LHCN-M2 (cell line): Measurements from ENCODE around the gene TTLL8. TPM values are rescaled to one million over a fixed set of nuclear protein-coding genes. Genes with fewer than 3 reads are reported as not detected.

Experiments
- total RNA-seq: library from RNA; depleted of rRNA; stranded (reverse); fragments of >200 nt; gene quantifications from 2 replicates; pipeline ENCODE4 v1.2.3, GENCODE V29; 2014; rRNA removed

TTLL8 gene
- total RNA-seq, 1 experiment from 2014 or later = not detected

Other genes starting within 250 kb of the TTLL8 start
- 17.9 and 25.1 TPM in 2 replicates for gene BRD1, start 230.4 kb downstream of the TTLL8 start, total RNA-seq
- gene ZBED4, start 204.5 kb downstream of the TTLL8 start, total RNA-seq = 12.4 and 13.4 TPM in 2 replicates
- gene ALG12, start 139.9 kb downstream of the TTLL8 start, total RNA-seq = 18.1 and 19.4 TPM in 2 replicates
- gene CRELD2, start 139.7 kb downstream of the TTLL8 start, total RNA-seq = 71.1 and 91.8 TPM in 2 replicates
- 30.5 and 30.8 TPM in 2 replicates for gene PIM3, start 97.5 kb downstream of the TTLL8 start, total RNA-seq
- gene IL17REL, start 45.5 kb downstream of the TTLL8 start, total RNA-seq = not detected in 2 replicates
- gene MLC1, start 27.1 kb upstream of the TTLL8 start, total RNA-seq = not detected in 2 replicates
- 0.23 and 0.32 TPM in 2 replicates for gene MOV10L1, start 31.7 kb upstream of the TTLL8 start, total RNA-seq
- gene PANX2, start 112.4 kb upstream of the TTLL8 start, total RNA-seq = 0.17 TPM in 1 of 2 replicates, not detected in the other
- 26.3 and 31.5 TPM in 2 replicates for gene TRABD, start 127.6 kb upstream of the TTLL8 start, total RNA-seq
- 27.2 and 36.7 TPM in 2 replicates for gene SELENOO, start 142.7 kb upstream of the TTLL8 start, total RNA-seq
- gene TUBGCP6, start 186.7 kb upstream of the TTLL8 start, total RNA-seq = 29.8 and 34.6 TPM in 2 replicates
- gene HDAC10, start 193.0 kb upstream of the TTLL8 start, total RNA-seq = 28.2 and 29.1 TPM in 2 replicates
- gene MAPK12, start 203.4 kb upstream of the TTLL8 start, total RNA-seq = 31.2 and 33.8 TPM in 2 replicates
- 7.6 and 8.3 TPM in 2 replicates for gene MAPK11, start 212.1 kb upstream of the TTLL8 start, total RNA-seq
- gene PLXNB2, start 249.3 kb upstream of the TTLL8 start, total RNA-seq = 140 and 148 TPM in 2 replicates